HG03060 (cell line): ENCODE measurements around the gene PSMG2.
A peak's percentile ranks its signal among the peaks of the same experiment; 100 is the strongest.

Experiments
- ATAC-seq: cut with Tn5 transposase; IDR thresholded peaks from one replicate; pipeline ENCODE4 v1.9.1; 2021; ENCODE audit warnings: low read depth, moderate number of reproducible peaks; ENCODE audit not compliant: unreplicated experiment

PSMG2 gene

GRCh38 chr18:12702221-12703095 is at the start of gene PSMG2, which contains the start of gene CEP76:
TSS of gene PSMG2 (plus strand) at chr18:12703042. CDS start at chr18:12703108, 66 bp downstream.
TSS of gene CEP76 (minus strand) at chr18:12702723. CDS start at chr18:12702548, 175 bp downstream.
- ATAC-seq, result peak; percentile 57

GRCh38 chr18:12654971-12655370 is 47.9 kb upstream of the PSMG2 start:
- no peak for ATAC-seq

GRCh38 chr18:12656605-12656937 is 46.3 kb upstream of the PSMG2 start:
- ATAC-seq, result no peak

GRCh38 chr18:12656938-12657683 is 45.7 kb upstream of the PSMG2 start:
- ATAC-seq, result no peak

- no peak for ATAC-seq
Measured at GRCh38 chr18:12657684-12658425, 45.0 kb upstream of the PSMG2 start, which contains the start of gene SPIRE1. TSS of gene SPIRE1 (minus strand) at chr18:12658107. CDS start at chr18:12657866, 241 bp downstream.

- ATAC-seq, result no peak
Measured at GRCh38 chr18:12658426-12659138, 44.3 kb upstream of the PSMG2 start.

GRCh38 chr18:12659904-12660605 is 42.8 kb upstream of the PSMG2 start:
- no peak for ATAC-seq

- ATAC-seq, result no peak
Measured at GRCh38 chr18:12668041-12668440, 34.8 kb upstream of the PSMG2 start.

GRCh38 chr18:12679183-12679786 is 23.6 kb upstream of the PSMG2 start:
- ATAC-seq, result no peak

- ATAC-seq, result no peak
Measured at GRCh38 chr18:12686100-12686499, 16.7 kb upstream of the PSMG2 start.

- no peak for ATAC-seq
Measured at GRCh38 chr18:12689256-12689850, 13.5 kb upstream of the PSMG2 start.

- no peak for ATAC-seq
Measured at GRCh38 chr18:12692206-12692605, 10.6 kb upstream of the PSMG2 start.

- ATAC-seq, result no peak
Measured at GRCh38 chr18:12694032-12694431, 8.8 kb upstream of the PSMG2 start.

- no peak for ATAC-seq
Measured at GRCh38 chr18:12699747-12700146, 3.1 kb upstream of the PSMG2 start.

GRCh38 chr18:12701161-12701560 is 1.7 kb upstream of the PSMG2 start:
- ATAC-seq, result no peak

- ATAC-seq, result no peak
Measured at GRCh38 chr18:12703096-12703567, 290 bp downstream of the PSMG2 start.

- no peak for ATAC-seq
Measured at GRCh38 chr18:12703664-12704063, 822 bp downstream of the PSMG2 start.

- ATAC-seq, result no peak
Measured at GRCh38 chr18:12711446-12711845, 8.6 kb downstream of the PSMG2 start.
